Measurements from ENCODE around the gene RUFY4.

- TF ChIP-seq CTCF (IDR thresholded peaks at IDR 0.05; ENCODE audit: low read depth, low read length) (no peak), EZH2phosphoT487 (IDR thresholded peaks at IDR 0.05; ENCODE audit: low read depth) (no peak)
Observed at GRCh38 chr2:218029366-218030360, 39.4 kb upstream of the RUFY4 start.

Measured in OCI-LY3 (cell line).